Kasumi-1 (cell line): ENCODE data around the gene PER2.
"Not testable (repeated sequence)": the region's sequence is repeated elsewhere in the genome, so short reads cannot be mapped to it uniquely, and the experiment has no call there.

ENCODE experiments used
- DNase-seq, 2 experiments: peaks; one replicate each; lab custom pipeline; 2025; lab: John Stamatoyannopoulos, UW

The PER2 gene

GRCh38 chr2:238313289-238313990 lies 25.0 kb upstream of the PER2 start:
- no peak for DNase-seq

GRCh38 chr2:238310721-238311120 lies 22.3 kb upstream of the PER2 start:
- not testable (repeated sequence) for DNase-seq

- DNase-seq: no peak
Measured at GRCh38 chr2:238308177-238308576, 19.8 kb upstream of the PER2 start.

GRCh38 chr2:238306672-238306998 lies 18.2 kb upstream of the PER2 start:
- no peak for DNase-seq

- DNase-seq: no peak
Measured at GRCh38 chr2:238305965-238306671, 17.7 kb upstream of the PER2 start.

GRCh38 chr2:238305092-238305862 lies 16.9 kb upstream of the PER2 start:
- DNase-seq: no peak

- no peak for DNase-seq
Measured at GRCh38 chr2:238304116-238304515, 15.7 kb upstream of the PER2 start.

GRCh38 chr2:238302751-238303150 lies 14.3 kb upstream of the PER2 start:
- DNase-seq: no peak

- no peak for DNase-seq
Measured at GRCh38 chr2:238302087-238302486, 13.7 kb upstream of the PER2 start.

GRCh38 chr2:238299803-238300202 lies 11.4 kb upstream of the PER2 start:
- DNase-seq: no peak

GRCh38 chr2:238296638-238297457 lies 8.4 kb upstream of the PER2 start:
- DNase-seq: no peak

- DNase-seq: no peak
Measured at GRCh38 chr2:238295144-238296112, 7.0 kb upstream of the PER2 start.

GRCh38 chr2:238294393-238295143 lies 6.2 kb upstream of the PER2 start:
- DNase-seq: no peak

GRCh38 chr2:238294046-238294392 lies 5.6 kb upstream of the PER2 start:
- no peak for DNase-seq

GRCh38 chr2:238291550-238292281 lies 3.3 kb upstream of the PER2 start:
- no peak for DNase-seq

- DNase-seq: no peak
Measured at GRCh38 chr2:238290715-238291549, 2.5 kb upstream of the PER2 start.

- DNase-seq: no peak
Measured at GRCh38 chr2:238290091-238290509, 1.7 kb upstream of the PER2 start.

GRCh38 chr2:238289574-238289973 lies 1.2 kb upstream of the PER2 start:
- no peak for DNase-seq
